Measurements from ENCODE around the gene HMX1.

The HMX1 gene

DNA sequence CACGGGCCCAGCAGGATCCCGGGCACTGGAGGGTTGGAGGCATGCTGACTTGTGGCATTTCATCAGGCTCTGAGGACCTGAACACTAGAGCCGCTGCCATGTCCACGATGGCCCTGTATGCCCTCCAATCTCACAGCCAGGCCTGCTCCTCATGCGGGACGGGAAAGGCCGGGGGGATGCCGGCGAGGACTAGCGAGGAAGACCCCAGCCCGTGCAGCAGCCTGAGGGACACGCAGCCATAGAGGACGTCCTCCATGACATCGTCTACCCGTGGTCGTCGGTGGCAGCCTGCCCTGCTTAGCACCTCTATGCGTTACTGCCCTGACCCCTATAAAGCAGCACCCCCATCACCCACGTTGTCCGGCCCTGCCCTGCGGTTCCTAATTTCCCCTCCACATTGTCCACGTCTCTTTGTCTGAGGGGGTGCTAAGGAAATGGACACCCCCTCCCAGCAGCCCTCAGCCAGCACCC is 32.6 kb downstream of the HMX1 start:
- DNase-seq, result no peak

DNA sequence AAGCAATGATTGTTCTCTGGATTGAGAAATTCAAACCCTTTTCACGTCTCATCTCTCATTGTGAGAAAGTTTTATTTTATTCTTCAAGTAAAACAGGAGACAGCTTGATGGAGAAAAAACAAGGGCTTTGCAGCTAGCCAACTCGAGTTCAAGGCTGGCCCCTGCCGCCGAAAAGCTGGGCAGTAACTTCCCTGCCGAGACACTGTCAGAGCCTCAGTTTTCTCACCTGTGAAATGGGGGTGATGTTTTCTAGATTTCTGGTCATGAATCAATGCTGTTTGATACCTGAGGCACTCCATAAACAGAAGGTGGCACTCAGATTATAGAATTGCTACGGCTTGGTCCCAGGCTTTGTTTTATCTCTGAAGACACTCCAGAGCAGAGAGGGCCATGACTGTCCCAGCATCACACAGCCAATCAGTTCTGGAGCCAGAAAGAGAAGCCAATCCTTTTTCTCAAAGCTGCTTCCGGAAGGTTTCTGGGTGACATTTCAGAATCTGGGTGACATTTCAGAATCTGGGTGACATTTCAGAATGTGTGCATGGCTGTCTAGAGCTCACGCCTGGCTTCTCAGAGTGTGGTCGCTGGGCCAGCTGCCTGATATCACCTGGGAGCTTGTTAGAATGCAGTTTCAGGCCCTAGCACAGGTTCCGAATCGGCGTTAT is 33.2 kb downstream of the HMX1 start:
- no peak for DNase-seq

DNA sequence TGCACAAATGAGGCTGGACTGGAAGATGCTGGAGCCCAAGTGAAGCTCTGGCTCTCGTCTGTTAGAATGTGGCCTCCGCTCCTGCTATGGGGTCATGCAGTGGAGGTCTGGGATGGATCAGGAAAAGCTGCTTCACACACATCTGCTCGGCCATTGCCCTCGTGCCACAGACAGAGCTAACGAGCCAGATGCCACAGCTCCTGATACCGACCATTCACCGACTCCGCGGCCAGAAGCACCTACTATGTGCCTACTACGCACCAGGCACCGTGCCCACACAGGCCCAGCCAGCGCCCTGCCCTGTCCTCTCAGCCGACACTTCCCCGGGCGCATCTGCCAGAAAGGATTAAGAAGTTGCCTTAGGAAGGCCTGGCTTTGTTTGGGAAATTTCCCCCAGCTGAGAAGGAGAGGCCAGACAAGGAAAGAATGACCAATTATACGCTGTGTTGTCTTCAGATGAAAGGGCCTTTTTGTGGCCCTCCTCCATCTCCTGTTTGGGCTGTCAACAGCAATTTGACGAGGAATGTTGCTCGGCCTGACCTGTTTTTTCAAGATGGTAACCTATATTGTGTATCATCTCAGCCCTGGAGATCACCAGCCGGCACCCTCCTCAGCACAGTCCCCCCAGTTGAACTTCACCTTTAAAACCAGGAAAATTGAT is 34.3 kb downstream of the HMX1 start:
- DNase-seq, result no peak

DNA sequence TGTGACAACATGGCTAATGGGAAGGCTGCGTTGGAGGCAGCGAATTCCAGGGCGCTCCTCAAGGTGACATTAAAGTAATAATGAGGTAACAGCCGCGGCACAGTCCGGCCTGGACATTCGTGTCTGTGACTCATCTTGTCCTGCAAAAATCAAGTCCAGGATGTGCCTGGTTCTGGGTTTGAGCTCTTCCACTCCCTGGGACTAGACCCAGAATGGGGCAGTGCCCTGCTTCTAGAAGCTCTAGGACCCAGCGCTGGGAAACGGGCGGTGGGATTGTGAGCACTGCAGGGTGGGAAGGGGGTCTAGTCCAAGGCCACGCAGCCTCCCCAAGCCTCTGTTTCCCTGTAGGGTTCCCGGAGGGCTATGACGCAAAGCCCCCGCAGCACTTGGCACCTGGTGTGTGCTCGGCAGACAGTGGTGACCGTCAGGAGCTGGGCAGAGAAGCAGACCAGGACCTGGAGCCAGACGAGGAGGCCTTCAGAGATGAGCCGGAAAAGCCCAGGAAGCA is 34.9 kb downstream of the HMX1 start:
- no peak for DNase-seq

DNA sequence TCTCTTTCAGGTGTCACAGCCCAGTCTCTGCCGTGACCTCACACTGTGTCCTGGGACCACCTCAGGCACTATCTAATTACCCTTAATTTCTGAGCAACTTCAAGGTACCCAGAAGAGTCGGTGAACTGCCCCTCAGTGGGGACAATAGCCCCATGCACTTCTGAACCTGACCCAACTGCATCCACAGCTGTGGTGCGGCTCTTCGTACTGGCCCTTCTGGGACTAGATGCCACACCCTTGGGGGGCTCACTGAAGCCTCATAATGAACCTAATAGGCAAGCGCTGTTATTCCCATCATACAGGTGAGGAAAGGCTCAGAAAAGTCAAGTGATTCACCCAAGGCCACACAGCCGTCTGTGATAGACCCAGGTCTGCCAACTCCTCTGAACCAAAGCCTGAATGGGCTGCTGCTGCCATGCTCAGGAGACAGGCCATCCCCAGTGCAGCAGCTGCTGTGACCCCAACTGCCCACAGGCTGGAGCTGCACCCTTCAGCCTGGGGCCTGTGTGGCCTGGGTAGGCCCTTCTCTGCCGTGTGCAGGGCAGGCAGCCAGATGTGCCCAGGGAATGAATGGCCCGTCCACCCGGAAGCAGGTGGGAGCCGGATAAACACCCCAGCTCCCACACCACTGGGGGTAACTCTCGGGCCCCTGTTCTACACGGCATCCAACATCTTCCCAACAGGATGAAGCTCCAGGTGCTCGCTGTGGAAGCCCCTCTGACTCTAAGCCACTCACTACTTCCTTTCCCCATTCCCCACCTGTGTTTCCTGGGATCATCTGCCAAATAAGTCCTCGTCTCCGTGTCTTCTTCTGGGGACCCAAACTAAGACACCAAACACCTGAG is 35.9 kb downstream of the HMX1 start:
- DNase-seq, result no peak

DNA sequence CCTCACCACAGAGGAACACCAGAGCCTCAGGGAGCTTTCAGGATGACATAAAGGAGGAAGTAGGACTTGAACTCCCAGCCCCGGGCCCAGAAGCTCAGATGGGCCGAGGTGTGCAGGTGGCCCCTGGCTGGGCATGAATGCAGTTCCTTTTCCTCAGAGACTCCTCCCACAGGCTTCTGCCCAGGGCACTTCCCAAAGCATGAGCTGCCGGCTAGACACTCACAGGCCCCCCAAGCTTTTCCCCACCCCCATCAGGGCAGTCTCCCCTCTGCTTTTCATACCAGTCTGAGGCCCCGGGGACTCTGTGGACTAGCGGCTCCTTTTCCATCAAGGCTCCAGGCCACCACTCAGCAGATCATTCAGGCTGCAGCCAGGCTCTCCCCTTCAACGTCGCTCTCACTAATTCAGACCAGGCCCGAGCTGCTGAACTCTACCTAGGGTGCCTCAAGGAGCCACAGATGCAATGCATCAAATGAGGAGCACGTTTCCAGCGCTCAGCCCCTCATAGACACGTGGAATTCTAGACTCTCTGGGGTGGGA is 36.9 kb downstream of the HMX1 start:
- DNase-seq, result no peak

DNA sequence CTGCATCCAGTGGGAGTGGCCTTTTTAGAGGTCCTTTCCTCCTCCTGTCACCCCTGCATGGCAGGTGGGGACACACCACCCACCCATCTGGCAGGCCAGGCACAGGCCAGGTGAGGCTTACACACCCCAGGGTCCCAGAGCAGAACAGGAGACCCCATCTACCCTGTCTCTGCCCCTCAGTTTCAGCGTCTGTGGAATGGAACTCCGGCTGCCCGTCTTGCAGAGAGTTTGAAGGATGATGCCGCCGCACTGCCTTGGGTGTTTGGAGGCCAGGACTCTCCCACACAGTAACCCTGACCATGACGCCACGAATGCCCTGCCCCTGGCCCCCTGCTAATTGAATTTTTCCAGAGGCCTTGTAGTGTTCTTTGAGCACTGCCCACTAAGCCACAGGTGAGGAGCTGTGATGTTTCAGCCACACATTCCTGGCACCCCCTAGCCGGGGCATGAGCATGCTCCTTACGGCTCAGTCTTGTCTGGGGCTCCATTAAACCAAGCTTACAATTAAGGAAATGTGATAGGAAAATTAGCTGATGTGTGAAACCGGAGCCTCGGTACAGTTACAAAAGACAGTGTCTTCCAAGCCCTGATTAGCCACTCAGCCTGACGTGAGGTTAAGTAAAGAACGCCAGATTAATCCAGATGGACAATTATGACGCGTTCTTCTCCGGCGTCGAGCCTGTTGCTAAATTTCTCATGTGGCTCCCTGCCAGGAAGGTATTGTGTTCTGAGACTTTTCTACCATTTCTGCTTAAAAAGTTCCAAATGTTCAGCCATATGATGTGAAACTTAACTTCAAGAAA is 39.3 kb downstream of the HMX1 start:
- no peak for DNase-seq

DNA sequence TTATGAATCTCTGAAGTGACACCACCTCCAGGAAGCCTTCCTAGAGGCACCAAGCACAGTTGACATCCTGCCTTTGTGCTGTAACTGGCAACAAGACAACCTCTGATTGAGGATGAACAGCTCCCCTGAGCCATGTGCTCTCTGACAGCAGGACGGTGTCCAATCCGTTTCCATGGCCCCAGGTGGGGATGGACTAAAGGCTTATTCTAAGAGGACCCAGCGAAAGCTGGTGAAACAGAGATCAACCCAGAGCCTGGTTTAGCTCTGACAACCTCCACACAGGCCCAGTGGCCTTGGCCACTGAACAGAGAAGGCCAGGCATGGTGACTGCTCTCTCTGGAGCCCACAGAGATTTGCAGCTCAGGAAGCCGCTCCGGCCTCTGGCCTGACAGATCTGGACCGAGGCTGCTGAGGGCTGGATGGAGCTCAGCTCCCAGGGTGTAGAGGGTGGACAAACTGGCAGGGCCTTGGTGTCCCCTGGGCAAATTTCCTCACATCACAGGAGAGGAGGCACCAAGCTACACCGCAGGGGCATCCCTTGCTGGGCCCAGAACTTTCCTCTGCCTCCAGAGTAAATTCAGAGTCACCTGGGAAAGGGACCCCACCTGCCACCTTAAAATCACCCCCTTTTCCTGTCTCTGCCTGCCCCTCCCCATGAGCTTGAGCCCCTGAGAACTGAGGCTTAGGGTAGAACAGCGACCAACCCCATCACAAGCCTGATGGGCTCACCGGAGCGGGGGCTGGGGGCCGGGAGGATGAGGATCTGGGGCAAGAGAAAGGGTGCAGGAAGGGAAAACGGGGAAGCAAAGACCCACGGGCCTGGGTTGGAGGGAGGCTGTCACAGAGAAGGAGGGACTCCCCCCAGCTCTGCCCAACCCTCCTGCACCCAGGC is 40.2 kb downstream of the HMX1 start:
- DNase-seq, result no peak

DNA sequence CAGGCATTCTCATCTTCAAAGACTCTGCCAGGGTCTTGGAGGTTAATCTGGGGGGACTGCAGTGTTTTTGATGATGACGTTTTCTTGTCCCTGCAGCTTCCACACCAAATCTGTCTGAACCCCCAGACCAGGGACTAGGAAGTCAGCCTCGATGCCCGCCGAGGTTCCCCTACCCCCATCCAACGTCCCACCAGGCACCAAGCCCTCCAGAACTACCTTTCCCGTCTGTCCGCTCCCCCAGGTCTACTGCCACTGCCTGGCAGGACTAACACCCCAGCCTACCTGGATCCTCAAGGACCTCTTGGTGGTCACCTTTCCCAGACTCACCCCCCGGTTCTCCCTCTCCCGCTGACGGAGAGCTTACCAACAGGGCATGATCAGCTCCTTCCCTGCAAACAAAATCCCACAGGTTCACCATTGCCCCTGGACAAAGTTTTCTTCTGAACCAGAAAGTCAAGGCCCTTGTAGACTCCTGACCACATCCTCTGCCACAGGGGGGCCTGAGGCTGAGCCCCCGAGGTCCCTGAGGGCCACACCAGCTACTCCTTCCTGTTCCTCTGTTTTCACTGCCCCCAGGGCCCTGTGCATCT is 40.9 kb downstream of the HMX1 start:
- no peak for DNase-seq

DNA sequence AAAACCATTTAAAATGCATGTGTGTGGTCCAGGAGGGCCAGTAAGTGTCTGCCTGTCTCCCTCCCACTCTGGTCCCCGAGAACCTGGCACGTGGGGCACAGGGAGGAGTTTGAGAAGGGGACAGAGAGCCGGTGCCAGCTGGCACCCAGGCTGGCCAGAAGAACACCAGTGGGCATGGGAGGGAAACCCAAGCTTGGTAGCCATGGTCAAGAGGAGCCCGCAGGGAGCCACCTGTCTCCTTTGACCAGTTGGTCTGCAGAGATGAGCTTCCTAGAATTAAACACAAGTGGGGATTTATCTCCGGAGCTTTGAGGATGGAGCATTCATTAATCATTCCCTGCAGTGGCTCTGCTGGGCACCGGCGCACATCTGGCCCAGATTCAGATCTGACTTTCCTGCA is 41.6 kb downstream of the HMX1 start:
- DNase-seq, result no peak

DNA sequence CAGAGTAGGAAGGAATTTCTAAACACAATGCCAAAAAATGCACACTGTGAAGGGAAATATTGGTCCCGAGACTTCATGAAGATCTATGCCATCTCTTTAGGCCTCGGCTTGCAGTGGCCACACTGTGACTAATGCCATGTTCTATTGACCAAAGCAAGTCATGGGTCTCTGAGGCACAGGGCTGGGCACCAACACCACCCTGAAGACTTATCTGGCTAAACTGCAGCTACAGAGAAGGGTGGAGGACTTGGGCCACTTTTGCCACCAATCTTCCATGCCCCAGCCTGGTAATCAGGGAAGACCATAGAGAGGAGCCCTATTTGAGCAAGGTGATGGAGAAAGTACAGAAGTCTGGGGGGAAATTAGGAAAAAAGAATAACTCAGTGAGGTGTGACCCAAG is 42.1 kb downstream of the HMX1 start:
- no peak for DNase-seq

DNA sequence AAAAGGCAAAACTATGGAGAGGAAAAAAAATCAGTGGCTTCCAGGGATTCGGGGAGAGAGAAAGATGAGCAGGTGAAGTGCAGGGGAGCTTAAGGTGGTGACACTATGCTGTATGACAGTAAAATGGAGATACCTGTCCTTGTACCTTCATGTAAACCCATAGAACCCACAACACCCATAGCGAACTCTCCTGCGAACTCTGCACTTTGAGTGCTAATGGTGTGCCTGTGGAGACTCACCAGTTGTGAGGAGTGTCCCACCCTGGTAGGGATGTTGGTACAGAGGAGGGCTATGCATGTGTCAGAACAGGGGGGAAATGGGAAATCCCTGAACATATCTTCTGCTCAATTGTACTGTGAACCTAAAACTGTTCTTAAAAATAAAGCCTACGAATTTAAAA is 42.8 kb downstream of the HMX1 start:
- no peak for DNase-seq

DNA sequence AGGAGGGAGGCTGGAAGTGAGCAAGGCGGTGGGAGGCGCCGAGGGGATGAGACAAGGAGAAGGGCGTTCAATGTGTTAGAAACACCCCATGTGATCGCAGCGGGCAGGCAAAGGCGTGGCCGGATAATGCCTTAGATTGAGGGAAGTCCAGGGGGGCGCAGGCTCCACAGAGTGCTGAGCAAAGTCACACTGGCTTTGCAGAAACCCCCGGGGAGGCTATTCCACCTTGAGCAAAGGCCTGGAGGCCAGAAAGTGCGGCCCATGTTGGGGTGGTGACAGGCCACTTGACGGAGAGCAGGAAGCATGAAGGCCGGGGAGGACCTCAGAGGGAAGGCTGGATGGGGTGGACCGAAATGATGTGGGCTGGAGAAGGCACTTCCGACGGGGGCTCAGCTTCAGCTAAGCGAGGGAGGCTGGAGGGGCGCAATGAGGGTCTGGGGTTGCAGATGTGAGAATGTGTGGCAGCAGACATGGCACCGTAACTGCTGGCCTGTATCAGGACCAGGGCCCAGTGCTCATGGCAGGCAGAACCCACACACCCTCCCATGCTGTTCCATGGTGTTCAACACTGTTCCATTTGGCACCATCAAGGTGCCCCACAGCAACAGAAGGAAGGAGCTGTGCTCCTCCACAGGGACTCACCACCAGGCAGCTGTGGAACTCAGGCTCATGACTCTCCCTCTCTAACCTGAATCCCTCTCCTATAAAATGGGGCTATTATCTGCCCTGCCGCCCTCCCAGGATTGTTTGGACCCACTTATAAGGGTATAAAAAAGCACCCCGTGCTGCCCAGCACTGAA is 50.3 kb downstream of the HMX1 start:
- DNase-seq, result no peak

DNA sequence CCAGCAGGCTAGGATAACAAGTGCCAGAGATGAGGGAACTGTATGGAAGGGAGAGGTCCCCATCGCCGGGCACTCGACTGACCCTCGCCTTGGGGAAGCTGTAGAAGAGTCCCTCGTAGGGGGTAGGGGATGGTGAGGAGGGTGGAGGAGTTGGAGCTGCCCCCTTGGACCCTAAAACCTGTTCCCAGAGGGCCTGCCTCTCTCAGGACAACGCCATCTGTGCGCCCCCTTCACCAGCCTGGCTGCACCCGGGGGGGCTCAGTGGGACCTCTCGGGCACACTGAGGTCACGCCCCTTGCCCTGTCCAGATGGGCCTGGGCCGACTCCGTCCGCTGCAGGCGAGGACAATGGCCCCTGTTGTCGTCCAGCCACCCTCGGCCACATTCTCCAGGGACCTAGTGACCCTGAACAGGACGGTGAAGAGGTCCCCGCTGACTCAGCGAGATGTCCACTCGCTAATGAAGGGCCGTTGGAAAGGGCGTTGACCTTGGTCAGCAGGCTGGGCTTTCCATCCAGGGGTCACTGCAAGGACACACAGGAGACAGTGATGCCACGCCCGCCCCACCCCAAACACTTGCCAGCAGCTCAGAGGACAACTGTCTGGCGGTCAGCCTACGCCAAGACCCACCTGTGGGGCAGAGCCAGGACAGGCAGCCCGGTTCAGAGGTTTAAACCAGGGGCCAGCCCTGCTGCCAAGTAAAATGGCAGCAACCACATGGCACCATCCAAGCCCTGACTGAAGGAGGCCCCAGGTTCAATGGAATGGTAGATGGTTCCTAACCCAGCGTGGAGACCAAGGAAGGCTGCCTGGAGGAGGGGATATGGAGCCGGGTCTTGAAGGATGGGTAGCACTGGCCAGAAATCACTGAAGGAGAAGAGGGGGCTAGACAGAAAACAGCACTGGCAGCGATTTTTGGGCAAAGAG is 51.2 kb downstream of the HMX1 start:
- DNase-seq, result no peak

DNA sequence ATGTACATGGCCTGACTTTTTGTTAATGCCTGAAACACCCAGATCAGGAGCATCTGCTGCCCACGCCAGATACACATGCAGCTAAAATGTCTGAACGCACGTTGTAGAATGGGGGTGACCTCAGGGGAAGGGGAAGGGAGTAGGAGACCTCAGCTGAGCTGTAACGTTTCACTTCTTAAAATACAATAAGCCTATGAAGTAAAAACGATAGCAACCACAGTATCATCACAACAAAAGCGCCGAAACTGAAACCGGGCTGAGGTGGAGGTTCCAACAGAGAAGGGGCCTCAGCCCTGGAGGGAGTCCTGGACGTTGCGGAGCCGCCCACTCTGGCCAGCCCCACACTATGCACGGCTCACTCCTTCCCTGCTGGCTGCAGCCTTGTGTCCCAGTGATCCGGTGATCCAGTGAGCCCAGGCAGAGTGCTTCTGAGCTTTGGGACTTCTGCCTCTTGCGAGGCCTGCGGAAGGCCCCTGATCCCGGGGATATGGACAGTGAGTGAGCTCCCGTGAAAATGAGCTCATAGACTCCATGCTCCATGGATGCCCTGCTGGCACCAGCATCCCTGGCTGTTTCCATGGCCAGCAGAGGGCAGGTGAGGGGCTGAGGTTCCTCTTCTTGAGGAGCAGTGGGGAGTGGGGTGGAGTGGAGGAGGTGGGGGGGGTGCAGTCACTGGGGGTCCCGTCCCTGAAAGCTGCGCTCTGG is 52.0 kb downstream of the HMX1 start:
- DNase-seq, result no peak

DNA sequence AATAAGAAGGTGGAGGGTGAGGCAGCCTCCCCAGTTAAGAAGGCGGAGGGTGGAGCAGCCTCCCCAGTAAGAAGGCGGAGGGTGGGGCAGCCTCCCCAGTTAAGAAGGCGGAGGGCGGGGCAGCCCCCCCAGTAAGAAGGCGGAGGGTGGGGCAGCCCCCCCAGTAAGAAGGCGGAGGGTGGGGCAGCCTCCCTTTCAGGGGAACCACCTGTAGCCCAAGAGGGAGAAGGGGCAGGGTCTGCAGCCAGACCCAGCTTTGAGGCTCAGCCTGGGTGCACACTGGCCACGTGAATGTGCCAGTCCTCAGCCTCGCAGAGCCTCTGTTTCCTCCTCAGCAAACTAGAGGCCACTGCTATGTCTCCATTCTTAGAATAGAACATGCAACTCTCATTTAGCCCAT is 52.6 kb downstream of the HMX1 start:
- DNase-seq, result no peak

DNA sequence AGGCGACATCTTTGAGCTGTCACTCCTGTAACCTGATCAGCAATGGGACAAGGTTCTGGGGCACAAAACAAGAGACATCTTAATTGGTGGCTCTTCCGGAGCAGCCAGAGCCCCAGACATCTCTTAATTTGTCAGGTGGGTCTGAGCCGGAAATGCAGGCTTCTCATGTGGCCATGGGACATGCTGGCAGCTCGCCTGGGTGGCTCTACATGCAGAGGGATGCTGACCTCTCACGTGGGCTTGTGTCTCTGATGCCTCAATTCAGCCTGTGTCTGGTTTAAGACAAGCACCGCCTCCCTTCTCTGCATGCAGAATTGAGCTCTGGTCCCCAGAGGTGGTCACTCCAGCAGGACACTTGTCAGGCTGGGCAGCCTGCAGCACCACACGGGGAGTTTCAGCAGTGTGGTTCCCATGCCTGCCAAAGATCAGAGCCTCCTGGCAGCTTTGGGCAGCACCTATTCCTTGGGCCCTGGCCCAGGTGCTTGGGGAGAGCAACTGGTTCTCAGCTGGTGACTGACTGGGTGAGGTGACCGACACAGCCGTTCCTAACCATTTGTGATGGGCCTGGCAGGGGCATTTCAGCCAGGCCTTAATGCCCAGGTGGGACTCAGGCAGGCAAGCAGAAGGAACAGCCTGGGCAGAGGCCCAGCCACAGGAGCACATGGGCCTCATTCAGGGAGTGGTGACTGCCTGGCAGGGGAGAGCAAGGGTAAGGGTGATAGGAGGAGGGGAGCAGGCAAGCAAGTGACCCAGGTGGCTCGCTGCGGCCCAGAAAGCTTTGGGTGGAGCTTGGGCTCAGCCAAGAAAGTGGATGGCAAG is 53.4 kb downstream of the HMX1 start:
- DNase-seq, result no peak

DNA sequence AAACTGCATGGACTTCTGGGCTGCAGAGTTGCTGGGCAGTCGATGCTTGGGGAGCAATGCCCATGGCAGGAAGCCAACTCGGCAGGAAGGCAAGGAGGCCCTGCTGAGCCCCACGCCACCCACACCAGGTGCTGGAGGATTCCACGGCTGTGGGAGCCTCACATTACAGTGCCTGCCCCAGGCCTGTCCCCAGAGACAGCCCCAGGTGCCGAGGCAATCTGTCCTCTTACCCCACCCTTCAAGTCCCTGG is 53.9 kb downstream of the HMX1 start:
- DNase-seq, result no peak

Measured in stimulated activated CD4-positive, alpha-beta T cell treated with anti-CD3 and anti-CD28 coated beads, Interleukin-12 subunit alpha, Interleukin-12 subunit beta, amount 100 ng/mL, for 4 hours (primary cell).